Fibroblast of the aortic adventitia (primary cell): Measurements from ENCODE around the gene ZNF574. TPM values are rescaled to one million over a fixed set of nuclear protein-coding genes. Genes with fewer than 3 reads are reported as not detected.
"Not testable (repeated sequence)": the region's sequence is repeated elsewhere in the genome, so short reads cannot be mapped to it uniquely, and the experiment has no call there.

ENCODE experiments used
- DNase-seq: peaks from one replicate; pipeline ENCODE4 v3.0.0-alpha.2; 2010; ENCODE audit warnings: low read depth
- H3K4me3 ChIP-seq: 2 replicates; pipeline ENCODE4 v1.5.1; 2011; ENCODE audit warnings: low read depth, mild to moderate bottlenecking, control low read depth, low read length, moderate library complexity
- CTCF ChIP-seq: IDR thresholded peaks from 2 replicates; pipeline ENCODE4 v1.5.1; 2011; ENCODE audit warnings: mild to moderate bottlenecking, low read length, control low read depth, inconsistent platforms; ENCODE audit not compliant: insufficient read depth
- total RNA-seq: library from RNA; depleted of rRNA; stranded (reverse); fragments of >200 nt; gene quantifications from 2 replicates; pipeline ENCODE4 v1.2.3, GENCODE V29; 2012; ENCODE audit warnings: low replicate concordance

ZNF574 gene
- total RNA-seq, 1 donor: 17.2 TPM

GRCh38 chr19:42034640-42035391 is 41.1 kb upstream of the ZNF574 start:
- peak; percentile 91 for TF ChIP-seq CTCF
- H3K4me3 ChIP-seq: peak overlapping the region; percentile 22
- DNase-seq: peak; percentile 69

GRCh38 chr19:42037649-42038048 is 38.3 kb upstream of the ZNF574 start:
- H3K4me3 ChIP-seq: no peak overlapping the region
- DNase-seq: no peak
- TF ChIP-seq CTCF: no peak

- DNase-seq: no peak
- no peak for TF ChIP-seq CTCF
- H3K4me3 ChIP-seq: no peak overlapping the region
Measured at GRCh38 chr19:42038666-42039065, 37.3 kb upstream of the ZNF574 start.

- DNase-seq: no peak
- TF ChIP-seq CTCF: no peak
- no peak overlapping the region for H3K4me3 ChIP-seq
Measured at GRCh38 chr19:42040031-42040430, 35.9 kb upstream of the ZNF574 start.

- not testable (repeated sequence) for DNase-seq, H3K4me3 ChIP-seq
Measured at GRCh38 chr19:42040491-42040890, 35.5 kb upstream of the ZNF574 start.

GRCh38 chr19:42042455-42043170 is 33.4 kb upstream of the ZNF574 start:
- TF ChIP-seq CTCF: no peak
- DNase-seq: no peak
- H3K4me3 ChIP-seq: no peak overlapping the region

- TF ChIP-seq CTCF: no peak
Measured at GRCh38 chr19:42045575-42045974, 30.4 kb upstream of the ZNF574 start.

More at GRCh38 chr19:42045575-42045974, 30.4 kb upstream of the ZNF574 start:
- H3K4me3 ChIP-seq: no peak overlapping the region
- DNase-seq: no peak
